Suprapubic skin (tissue), 4 donors: ENCODE results near the gene ASB9. TPM values are rescaled to one million over a fixed set of nuclear protein-coding genes. Genes with fewer than 3 reads are reported as not detected.

Experiments
- DNase-seq, 2 donors: peaks; one replicate each; pipeline ENCODE4 v3.0.0-alpha.2; 2019; ENCODE audit warnings: low spot score in 2 of 2
- H3K27ac ChIP-seq: fragments of 200-600 bp; sonication (generic); one replicate; pipeline ENCODE4 v1.5.1; 2019
- H3K27me3 ChIP-seq: fragments of 200-600 bp; sonication (generic); one replicate; pipeline ENCODE4 v1.5.1; 2019
- H3K36me3 ChIP-seq: fragments of 200-600 bp; sonication (generic); one replicate; pipeline ENCODE4 v1.5.1; 2019
- H3K4me1 ChIP-seq: fragments of 200-600 bp; sonication (generic); one replicate; pipeline ENCODE4 v1.5.1; 2019
- H3K4me3 ChIP-seq: fragments of 200-600 bp; sonication (generic); one replicate; pipeline ENCODE4 v1.5.1; 2019; ENCODE audit warnings: mild to moderate bottlenecking
- H3K9me3 ChIP-seq: fragments of 200-600 bp; sonication (generic); one replicate; pipeline ENCODE4 v1.5.1; 2019
- EP300 ChIP-seq: sonication (generic); formaldehyde crosslinking; IDR thresholded peaks from one replicate; pipeline ENCODE4 v1.6.1; 2017; ENCODE audit warnings: antibody characterized with exemption
- POLR2A ChIP-seq, 2 donors: fragments of 450-650 bp; IDR thresholded peaks; one replicate each; pipeline ENCODE4 v1.6.1; 2017; ENCODE audit warnings: antibody characterized with exemption in 2 of 2, mild to moderate bottlenecking in 2 of 2, moderate library complexity in 2 of 2
- POLR2AphosphoS5 ChIP-seq, 3 donors: sonication (generic); formaldehyde crosslinking; IDR thresholded peaks; one replicate each; pipeline ENCODE4 v1.6.1; 2017; ENCODE audit warnings: antibody characterized with exemption in 3 of 3
- WGBS: methylation state at CpG from one replicate; pipeline ENCODE4 v1.1.5; 2018; 5-methylcytosine and 5-hydroxymethylcytosine counted together
- total RNA-seq, 4 donors: library from RNA; depleted of rRNA; stranded (reverse); fragments of >200 nt; gene quantifications; one replicate each; pipeline ENCODE4 v1.1.0, GENCODE V29; 2016
- TF ChIP-seq, protein P1 (sequence below), 2 donors: fragments of 200-600 bp in 1 of 2; fragments of 450-650 bp in 1 of 2; sonication (generic) in 1 of 2; IDR thresholded peaks; one replicate each; pipeline ENCODE4 v1.5.1; 2016 to 2019; ENCODE audit warnings: antibody characterized with exemption in 2 of 2, mild to moderate bottlenecking in 1 of 2, moderate library complexity in 1 of 2

The ASB9 gene, protein sequence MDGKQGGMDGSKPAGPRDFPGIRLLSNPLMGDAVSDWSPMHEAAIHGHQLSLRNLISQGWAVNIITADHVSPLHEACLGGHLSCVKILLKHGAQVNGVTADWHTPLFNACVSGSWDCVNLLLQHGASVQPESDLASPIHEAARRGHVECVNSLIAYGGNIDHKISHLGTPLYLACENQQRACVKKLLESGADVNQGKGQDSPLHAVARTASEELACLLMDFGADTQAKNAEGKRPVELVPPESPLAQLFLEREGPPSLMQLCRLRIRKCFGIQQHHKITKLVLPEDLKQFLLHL
- total RNA-seq: 1 to 10 TPM in 3 of 4 donors, under 1 TPM in 1; 0.49 to 3.6 (median 1.3) TPM

DNA sequence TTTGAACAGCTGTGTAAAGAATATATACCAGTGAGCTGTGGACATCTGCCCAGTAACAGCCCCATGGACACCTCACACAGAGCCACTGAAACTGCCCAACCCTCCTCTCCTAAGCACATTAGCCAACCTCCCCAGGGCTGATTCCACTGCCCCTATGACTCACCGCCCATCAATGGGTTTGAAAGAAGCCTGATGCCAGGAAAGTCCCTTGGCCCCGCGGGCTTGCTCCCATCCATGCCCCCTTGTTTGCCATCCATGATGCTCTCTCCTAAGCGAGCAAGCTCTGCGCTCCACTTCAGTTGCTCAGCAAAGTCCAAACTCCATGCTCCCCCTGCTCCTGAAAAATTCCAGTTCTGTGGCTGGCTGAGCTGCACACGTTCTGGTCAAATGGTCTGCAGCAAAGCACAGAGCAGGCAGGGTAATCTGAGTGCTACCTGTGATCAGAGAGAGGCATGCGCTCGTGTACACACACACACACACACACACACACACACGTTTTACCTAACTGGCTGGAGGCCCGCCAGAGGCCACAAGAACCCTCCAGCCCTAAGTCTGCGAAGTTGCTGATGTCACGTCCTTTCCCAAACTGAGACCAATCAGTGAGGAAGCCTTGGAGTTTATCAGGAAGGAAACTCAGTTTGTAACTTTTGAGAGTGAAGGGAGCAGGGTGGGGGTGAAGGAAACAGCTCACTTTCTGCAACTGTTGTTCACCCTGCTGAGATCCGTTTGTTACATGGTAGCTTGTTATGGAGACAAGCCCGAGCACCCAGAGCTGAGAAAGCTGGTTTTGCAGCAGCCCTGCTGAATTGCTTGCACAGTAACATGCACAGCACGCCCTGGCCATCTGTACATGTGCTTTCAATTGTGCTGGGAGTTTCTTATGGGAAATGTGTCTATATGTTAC, at the start of gene ASB9:
Gene ASB9 (minus strand): TSS at position 466 of the 904 bp plus-strand sequence. CDS start 209 bp downstream, at position 257.
- Histone ChIP-seq H3K9me3 (no peaks in the 10 kb centered on the region), H3K36me3 (no peaks in the 10 kb centered on the region), H3K27me3 (no peaks in the 10 kb centered on the region), H3K4me1 (peaks cover 6% of the 10 kb centered on the region), H3K27ac (no peak within 1 kb of the TSS), H3K4me3 (peak within 1 kb of the TSS; percentile 16)
- DNase-seq: peak; percentile 64 to 67
- TF ChIP-seq EP300 (no peak), POLR2AphosphoS5 (IDR thresholded peaks at IDR 0.05) (no peak), POLR2A (IDR thresholded peaks at IDR 0.05) (no peak)
- TF ChIP-seq, protein P1, sequence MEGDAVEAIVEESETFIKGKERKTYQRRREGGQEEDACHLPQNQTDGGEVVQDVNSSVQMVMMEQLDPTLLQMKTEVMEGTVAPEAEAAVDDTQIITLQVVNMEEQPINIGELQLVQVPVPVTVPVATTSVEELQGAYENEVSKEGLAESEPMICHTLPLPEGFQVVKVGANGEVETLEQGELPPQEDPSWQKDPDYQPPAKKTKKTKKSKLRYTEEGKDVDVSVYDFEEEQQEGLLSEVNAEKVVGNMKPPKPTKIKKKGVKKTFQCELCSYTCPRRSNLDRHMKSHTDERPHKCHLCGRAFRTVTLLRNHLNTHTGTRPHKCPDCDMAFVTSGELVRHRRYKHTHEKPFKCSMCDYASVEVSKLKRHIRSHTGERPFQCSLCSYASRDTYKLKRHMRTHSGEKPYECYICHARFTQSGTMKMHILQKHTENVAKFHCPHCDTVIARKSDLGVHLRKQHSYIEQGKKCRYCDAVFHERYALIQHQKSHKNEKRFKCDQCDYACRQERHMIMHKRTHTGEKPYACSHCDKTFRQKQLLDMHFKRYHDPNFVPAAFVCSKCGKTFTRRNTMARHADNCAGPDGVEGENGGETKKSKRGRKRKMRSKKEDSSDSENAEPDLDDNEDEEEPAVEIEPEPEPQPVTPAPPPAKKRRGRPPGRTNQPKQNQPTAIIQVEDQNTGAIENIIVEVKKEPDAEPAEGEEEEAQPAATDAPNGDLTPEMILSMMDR (IDR thresholded peaks at IDR 0.05): no peak
- WGBS: 39% methylated on average over 15 of the region's 15 CpGs

DNA sequence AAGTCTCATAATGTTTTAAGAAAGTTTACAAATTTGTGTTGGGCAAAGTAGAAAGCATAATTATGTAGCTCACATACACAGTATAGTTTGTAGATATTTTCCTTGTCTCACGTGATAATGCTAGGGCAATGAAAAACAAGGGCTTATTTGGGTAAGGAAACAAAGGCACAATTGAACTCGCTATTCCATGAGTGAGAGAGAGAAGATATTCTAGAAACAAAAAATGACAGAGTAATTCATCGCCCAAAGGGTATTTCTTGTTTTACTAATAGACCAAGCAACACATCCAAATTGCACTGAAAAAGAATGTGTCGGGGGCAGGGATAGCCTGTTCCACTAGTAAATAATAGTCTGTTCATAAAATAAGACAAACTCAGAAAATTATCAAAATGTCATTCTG, 49.2 kb upstream of the ASB9 start:
- H3K9me3 ChIP-seq: no peaks in the 10 kb centered on the region
- H3K4me3 ChIP-seq: no peak overlapping the region
- 74% methylated on average over 4 of the region's 4 CpGs for WGBS
- no peaks in the 10 kb centered on the region for H3K36me3 ChIP-seq
- H3K27me3 ChIP-seq: no peaks in the 10 kb centered on the region
- H3K4me1 ChIP-seq: no peaks in the 10 kb centered on the region
- DNase-seq: no peak
- no peak overlapping the region for H3K27ac ChIP-seq
- TF ChIP-seq EP300: no peak
- TF ChIP-seq, protein P1 (IDR thresholded peaks at IDR 0.05): no peak
- TF ChIP-seq POLR2A (IDR thresholded peaks at IDR 0.05): no peak
- TF ChIP-seq POLR2AphosphoS5 (IDR thresholded peaks at IDR 0.05): no peak

DNA sequence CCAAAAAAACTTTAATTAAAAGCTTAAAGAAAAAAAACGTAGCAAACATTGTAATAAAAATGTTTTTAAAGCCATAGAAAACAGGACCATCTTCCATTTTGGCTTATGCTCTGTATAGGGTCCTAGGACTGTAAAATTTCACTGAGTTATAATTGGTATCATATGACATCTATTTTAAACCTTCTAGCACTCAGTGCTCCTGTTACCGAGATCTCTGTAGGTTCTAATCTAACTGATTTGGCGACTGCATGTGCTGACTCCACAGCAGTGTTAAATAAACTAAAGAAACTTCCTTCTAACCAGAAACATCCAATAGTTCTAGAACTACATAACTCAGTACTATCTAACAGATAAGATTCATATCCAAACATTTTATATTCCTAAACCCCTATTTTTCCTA, 45.6 kb upstream of the ASB9 start, which contains the start of gene ASB11:
Gene ASB11 (minus strand): TSS at position 132 of the 400 bp plus-strand sequence. CDS start 35 bp downstream, at position 97.
- Histone ChIP-seq H3K4me1 (no peaks in the 10 kb centered on the region), H3K27ac (no peak within 1 kb of the TSS), H3K27me3 (no peaks in the 10 kb centered on the region), H3K4me3 (no peak within 1 kb of the TSS), H3K9me3 (no peaks in the 10 kb centered on the region), H3K36me3 (no peaks in the 10 kb centered on the region)
- no peak for DNase-seq
- TF ChIP-seq, protein P1 (IDR thresholded peaks at IDR 0.05): no peak
- TF ChIP-seq POLR2A (IDR thresholded peaks at IDR 0.05) (no peak), POLR2AphosphoS5 (IDR thresholded peaks at IDR 0.05) (no peak), EP300 (no peak)
- WGBS: 48% methylated on average over 3 of the region's 3 CpGs

DNA sequence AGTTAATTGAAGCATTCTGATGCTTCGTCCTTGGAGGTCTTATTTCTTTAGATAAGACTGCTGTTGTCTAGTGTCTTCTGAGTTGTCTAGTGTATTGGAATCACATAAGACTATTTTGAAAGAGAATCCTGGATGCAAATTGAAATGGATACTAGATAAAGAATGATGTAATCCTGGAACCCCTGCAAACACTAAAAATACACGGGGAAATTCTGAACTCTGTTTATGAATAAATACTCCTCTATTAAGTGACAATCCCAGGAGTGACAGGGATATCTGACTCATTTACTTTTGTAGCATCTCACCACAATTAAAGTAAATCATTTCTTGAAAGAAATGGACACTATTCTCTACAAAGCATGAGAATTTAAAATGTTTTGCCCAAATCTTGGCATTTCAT, 44.6 kb upstream of the ASB9 start:
- Histone ChIP-seq H3K36me3 (no peaks in the 10 kb centered on the region), H3K9me3 (no peaks in the 10 kb centered on the region), H3K27me3 (no peaks in the 10 kb centered on the region), H3K27ac (no peak overlapping the region), H3K4me3 (no peak overlapping the region), H3K4me1 (no peaks in the 10 kb centered on the region)
- TF ChIP-seq, protein P1 (IDR thresholded peaks at IDR 0.05): no peak
- TF ChIP-seq POLR2AphosphoS5 (IDR thresholded peaks at IDR 0.05): no peak
- no peak for DNase-seq
- WGBS: 34% methylated on average over 2 of the region's 2 CpGs

DNA sequence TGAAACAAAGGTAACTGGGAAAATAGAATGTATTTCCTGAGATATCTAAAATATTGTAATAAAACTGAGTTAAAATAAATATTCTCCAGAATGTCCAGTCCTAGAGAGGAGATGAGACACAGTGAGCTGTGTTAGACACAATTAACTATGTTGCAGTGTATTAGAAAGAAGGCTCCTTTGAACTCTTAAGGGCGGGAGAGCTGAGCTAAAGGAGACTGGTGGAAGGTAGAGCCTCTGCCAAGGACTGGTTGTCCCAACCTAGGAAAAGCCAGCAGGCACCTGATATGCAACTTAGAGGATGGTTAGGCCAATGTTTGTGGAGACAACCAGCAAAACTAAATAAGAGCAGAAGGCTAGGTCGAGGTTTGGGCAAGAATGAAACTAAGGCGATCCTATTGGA, 41.2 kb upstream of the ASB9 start:
- H3K36me3 ChIP-seq: no peaks in the 10 kb centered on the region
- WGBS: 82% methylated on average over 3 of the region's 3 CpGs
- no peaks in the 10 kb centered on the region for H3K27me3 ChIP-seq
- no peak overlapping the region for H3K4me3 ChIP-seq
- no peak overlapping the region for H3K27ac ChIP-seq
- TF ChIP-seq EP300: no peak
- TF ChIP-seq, protein P1 (IDR thresholded peaks at IDR 0.05): no peak
- TF ChIP-seq POLR2AphosphoS5 (IDR thresholded peaks at IDR 0.05): no peak
- no peak for TF ChIP-seq POLR2A (IDR thresholded peaks at IDR 0.05)
- DNase-seq: no peak
- H3K4me1 ChIP-seq: no peaks in the 10 kb centered on the region
- H3K9me3 ChIP-seq: no peaks in the 10 kb centered on the region
